T-cell (primary cell): ENCODE measurements around the gene MOBP. TPM values are rescaled to one million over a fixed set of nuclear protein-coding genes. Genes with fewer than 3 reads are reported as not detected.

Experiments used
- ATAC-seq, 4 experiments: fragments of 200-7000 bp in 3 of 4; fragments of 150-1000 bp in 1 of 4; cut with Tn5 transposase; replicated peaks in 1 of 4; 1 replicate in 3 of 4; 2 replicates in 1 of 4; pipeline ENCODE4 v1.10.0; 2021; ENCODE audit warnings: moderate library complexity in 3 of 4, mild to moderate bottlenecking in 2 of 4, moderate number of reproducible peaks in 1 of 4
- CTCF ChIA-PET, 2 donors: fragments of 300-600 bp; sonication (Branson Sonifier 250); formaldehyde crosslinking; loops; one replicate each; lab custom pipeline; 2022; ENCODE audit warnings: antibody characterized with exemption in 2 of 2; lab: Charles Lee
- POLR2A ChIA-PET, 2 donors: fragments of 300-600 bp; sonication (Branson Sonifier 250); formaldehyde crosslinking; loops; one replicate each; lab custom pipeline; 2022; ENCODE audit warnings: antibody characterized with exemption in 2 of 2; lab: Charles Lee
- DNase-seq, 35 experiments: peaks; one replicate each; pipeline versions ENCODE4 v3.0.0 to v3.0.0-alpha.2; 2013 to 2023
- H3K27ac ChIP-seq: one replicate; pipeline ENCODE4 v1.5.1; 2013; ENCODE audit warnings: low read length
- H3K27me3 ChIP-seq, 2 experiments: replicated peaks in 1 of 2; 1 replicate in 1 of 2; 2 replicates in 1 of 2; pipeline versions ENCODE4 v1.6.1 to v1.7.0; 2013; ENCODE audit warnings: low read length in 1 of 2, mixed read lengths in 1 of 2; ENCODE audit not compliant: control insufficient read depth in 2 of 2, insufficient read depth in 2 of 2; ENCODE audit errors: extremely low read depth in 1 of 2
- H3K36me3 ChIP-seq, 2 donors: 1 replicate in 1 of 2; 2 replicates in 1 of 2; pipeline versions ENCODE4 v1.6.1 to v1.7.0; 2013; ENCODE audit warnings: low read length in 1 of 2; ENCODE audit not compliant: control insufficient read depth in 2 of 2, insufficient read depth in 1 of 2; ENCODE audit errors: extremely low read depth in 1 of 2
- H3K4me1 ChIP-seq, 2 experiments: 1 replicate in 1 of 2; 2 replicates in 1 of 2; pipeline versions ENCODE4 v1.6.1 to v1.7.0; 2013; ENCODE audit warnings: low read length in 2 of 2, mixed read lengths in 1 of 2; ENCODE audit not compliant: insufficient read depth in 2 of 2, control insufficient read depth in 1 of 2; ENCODE audit errors: extremely low read depth in 1 of 2
- H3K4me3 ChIP-seq, 2 donors: 1 replicate in 1 of 2; 2 replicates in 1 of 2; pipeline versions ENCODE4 v1.5.1 to v1.7.0; 2013; ENCODE audit warnings: mild to moderate bottlenecking in 2 of 2, low read length in 1 of 2, moderate library complexity in 1 of 2; ENCODE audit not compliant: control insufficient read depth in 1 of 2; ENCODE audit errors: extremely low read depth in 1 of 2
- H3K9me3 ChIP-seq: 2 replicates; pipeline ENCODE4 v1.7.0; 2013
- H3K27ac Mint-ChIP-seq, 2 donors: one replicate each; pipeline ENCODE4 v1.8.0; 2020 to 2021; ENCODE audit warnings: mild to moderate bottlenecking in 2 of 2, mixed read lengths in 2 of 2
- H3K27me3 Mint-ChIP-seq, 2 donors: one replicate each; pipeline ENCODE4 v1.8.0; 2021 to 2022; ENCODE audit warnings: mixed read lengths in 2 of 2
- H3K36me3 Mint-ChIP-seq: one replicate; pipeline ENCODE4 v1.8.0; 2021; ENCODE audit warnings: mixed read lengths
- H3K4me1 Mint-ChIP-seq, 3 donors: one replicate each; pipeline ENCODE4 v1.8.0; 2020 to 2022; ENCODE audit warnings: mixed read lengths in 3 of 3, mild to moderate bottlenecking in 1 of 3
- H3K4me3 Mint-ChIP-seq, 3 donors: one replicate each; pipeline ENCODE4 v1.8.0; 2020 to 2022; ENCODE audit warnings: mild to moderate bottlenecking in 3 of 3, mixed read lengths in 3 of 3, moderate library complexity in 3 of 3
- H3K9me3 Mint-ChIP-seq, 3 donors: one replicate each; pipeline ENCODE4 v1.8.0; 2020 to 2022; ENCODE audit warnings: mixed read lengths in 3 of 3
- WGBS: methylation state at CpG from one replicate; pipeline ENCODE4 v1.1.5; 2013; ENCODE audit warnings: missing lambda C conversion rate; ENCODE audit not compliant: insufficient coverage; 5-methylcytosine and 5-hydroxymethylcytosine counted together
- total RNA-seq, 35 experiments: library from RNA in 6 of 35; stranded (reverse) in 6 of 35; fragments of 120-200 nt in 1 of 35; gene quantifications; one replicate each; pipeline versions ENCODE4 v1.2.1 to v1.2.4 and lab custom pipeline; 2013 to 2026

The MOBP gene
- total RNA-seq, 5 donors from 2014 or later (not counting 1 experiment from before 2014, with no cell fraction given) = 0.20 TPM; not detected in 4

DNA sequence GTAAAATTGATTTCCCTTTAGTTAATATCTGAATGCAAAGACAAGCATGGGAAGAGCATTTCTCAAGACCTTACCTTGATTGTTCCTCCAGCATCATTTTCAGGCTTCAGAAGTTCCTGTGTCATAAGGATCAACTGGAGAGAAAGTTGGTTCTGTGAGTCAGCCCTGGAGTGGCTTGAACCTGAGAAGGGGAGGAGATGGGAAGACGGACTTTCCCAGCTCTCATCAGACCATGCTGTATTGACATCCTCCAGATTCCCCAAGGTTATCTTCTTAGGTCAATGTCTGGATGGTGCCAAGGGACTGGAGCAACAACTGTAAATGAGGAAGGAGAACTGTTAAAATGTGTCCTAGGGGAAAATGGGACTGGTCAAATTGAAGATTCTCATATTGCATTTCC is 40.0 kb upstream of the MOBP start:
- ATAC-seq (no peak), DNase-seq (no peak)
- POLR2A ChIA-PET = no interaction called here
- H3K27me3 ChIP-seq = peaks cover 0 to 19% of the 10 kb centered on the region in 2 experiments
- Mint-ChIP-seq H3K4me1 (no peaks in the 10 kb centered on the region), H3K9me3 (no peaks in the 10 kb centered on the region), H3K4me3 (no peak overlapping the region), H3K27me3 (peaks cover 6 to 14% of the 10 kb centered on the region in 2 donors), H3K27ac (no peak overlapping the region), H3K36me3 (no peaks in the 10 kb centered on the region)
- no peaks in the 10 kb centered on the region for H3K9me3 ChIP-seq
- no peak overlapping the region for H3K27ac ChIP-seq
- no peaks in the 10 kb centered on the region for H3K36me3 ChIP-seq
- CTCF ChIA-PET = no interaction called here
- no peaks in the 10 kb centered on the region for H3K4me1 ChIP-seq
- WGBS = no CpG with 5 or more reads among the region's 1 CpG
- no peak overlapping the region for H3K4me3 ChIP-seq

DNA sequence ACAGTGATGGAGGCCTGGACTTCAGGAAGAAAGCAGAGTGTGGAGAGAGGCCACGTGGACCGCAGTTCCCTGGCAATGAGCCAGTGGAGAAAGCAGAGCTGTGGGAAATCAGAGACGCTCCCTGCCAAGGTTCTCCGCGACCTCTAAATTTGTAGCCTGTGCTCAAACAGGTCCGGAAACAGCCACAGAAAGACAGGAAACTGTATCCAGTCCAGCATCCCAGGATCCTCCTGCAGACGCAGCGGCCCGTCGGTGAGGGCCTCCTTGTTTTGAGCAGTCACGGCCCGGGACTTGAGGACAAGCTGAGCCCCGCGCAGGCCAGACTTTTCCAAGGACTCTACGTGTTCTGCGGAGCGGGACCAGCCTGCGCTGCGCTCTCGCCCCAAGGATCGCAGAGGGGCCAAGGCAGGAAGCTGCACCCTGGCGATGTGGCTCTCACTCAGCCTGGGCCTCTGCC is 38.7 kb upstream of the MOBP start:
- ChIA-PET CTCF (no interaction called here), POLR2A (no interaction called here)

DNA sequence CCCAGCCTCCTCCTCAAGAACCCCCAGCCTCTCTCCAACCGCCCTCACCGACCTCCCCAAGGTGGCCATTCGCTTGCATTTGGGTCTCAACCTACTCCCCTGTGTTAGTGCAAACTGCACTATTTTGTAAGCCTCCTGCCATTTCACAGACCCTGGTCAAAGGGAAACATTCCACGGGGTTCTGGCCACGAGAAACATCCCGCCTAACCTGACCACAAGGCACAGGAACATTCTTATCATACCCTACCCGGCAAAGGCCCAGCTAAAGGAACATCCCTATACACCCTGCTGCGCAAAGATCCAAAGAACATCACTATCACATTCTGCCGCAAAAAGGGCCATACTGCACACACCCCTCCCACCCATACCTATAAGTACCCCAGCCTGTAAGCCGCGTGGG is 38.0 kb upstream of the MOBP start:
- H3K4me3 Mint-ChIP-seq = no peak overlapping the region
- ChIA-PET POLR2A (no interaction called here), CTCF (no interaction called here)
- H3K4me3 ChIP-seq = no peak overlapping the region
- H3K9me3 ChIP-seq = no peaks in the 10 kb centered on the region
- ATAC-seq = no peak
- WGBS = 86% methylated on average over 9 of the region's 11 CpGs
- H3K27ac ChIP-seq = no peak overlapping the region
- H3K27me3 ChIP-seq = peaks cover 0 to 19% of the 10 kb centered on the region in 2 experiments
- H3K27ac Mint-ChIP-seq = no peak overlapping the region
- no peaks in the 10 kb centered on the region for H3K36me3 ChIP-seq
- no peaks in the 10 kb centered on the region for H3K9me3 Mint-ChIP-seq
- no peak for DNase-seq
- no peaks in the 10 kb centered on the region for H3K4me1 ChIP-seq
- H3K4me1 Mint-ChIP-seq = no peaks in the 10 kb centered on the region
- H3K27me3 Mint-ChIP-seq = peaks cover 6 to 14% of the 10 kb centered on the region in 2 donors
- no peaks in the 10 kb centered on the region for H3K36me3 Mint-ChIP-seq

More for the DNA sequence above, 38.7 kb upstream of the MOBP start:
- Histone ChIP-seq H3K4me3 (no peak overlapping the region), H3K27me3 (peaks cover 0 to 19% of the 10 kb centered on the region in 2 experiments), H3K36me3 (no peaks in the 10 kb centered on the region), H3K27ac (no peak overlapping the region), H3K4me1 (no peaks in the 10 kb centered on the region), H3K9me3 (no peaks in the 10 kb centered on the region)
- Mint-ChIP-seq H3K36me3 (no peaks in the 10 kb centered on the region), H3K27ac (no peak overlapping the region), H3K27me3 (peaks cover 6 to 14% of the 10 kb centered on the region in 2 donors), H3K9me3 (no peaks in the 10 kb centered on the region), H3K4me1 (no peaks in the 10 kb centered on the region), H3K4me3 (no peak overlapping the region)
- no peak for ATAC-seq
- no peak for DNase-seq
- WGBS = 69% methylated on average over 22 of the region's 22 CpGs

DNA sequence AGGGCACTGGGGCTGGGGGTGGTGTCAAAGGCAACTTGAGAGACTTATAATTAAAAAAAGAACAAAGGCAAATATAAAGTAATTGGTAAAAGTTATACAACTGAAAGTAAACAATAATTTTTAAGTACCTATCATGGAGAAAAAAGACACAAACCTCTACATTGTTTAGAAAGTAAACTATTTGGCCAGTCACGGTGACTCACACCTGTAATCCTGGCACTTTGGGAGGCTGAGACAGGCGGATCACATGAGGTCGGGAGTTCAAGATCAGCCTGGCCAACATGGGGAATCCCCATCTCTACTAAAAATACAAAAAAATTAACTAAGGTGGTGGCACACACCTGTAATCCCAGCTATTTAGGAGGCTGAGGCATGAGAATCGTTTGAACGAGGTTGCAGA is 35.1 kb upstream of the MOBP start:
- H3K27me3 ChIP-seq = peaks cover 0 to 19% of the 10 kb centered on the region in 2 experiments
- H3K27ac Mint-ChIP-seq = no peak overlapping the region
- ATAC-seq (no peak), DNase-seq (no peak)
- WGBS = 60% methylated on average over 2 of the region's 5 CpGs
- H3K27me3 Mint-ChIP-seq = peaks cover 6 to 14% of the 10 kb centered on the region in 2 donors
- ChIA-PET POLR2A (no interaction called here), CTCF (no interaction called here)
- H3K36me3 Mint-ChIP-seq = no peaks in the 10 kb centered on the region
- H3K36me3 ChIP-seq = no peaks in the 10 kb centered on the region
- no peaks in the 10 kb centered on the region for H3K9me3 Mint-ChIP-seq
- H3K4me3 ChIP-seq = no peak overlapping the region
- no peaks in the 10 kb centered on the region for H3K4me1 ChIP-seq
- H3K4me3 Mint-ChIP-seq = no peak overlapping the region
- no peaks in the 10 kb centered on the region for H3K9me3 ChIP-seq
- H3K4me1 Mint-ChIP-seq = no peaks in the 10 kb centered on the region
- no peak overlapping the region for H3K27ac ChIP-seq

DNA sequence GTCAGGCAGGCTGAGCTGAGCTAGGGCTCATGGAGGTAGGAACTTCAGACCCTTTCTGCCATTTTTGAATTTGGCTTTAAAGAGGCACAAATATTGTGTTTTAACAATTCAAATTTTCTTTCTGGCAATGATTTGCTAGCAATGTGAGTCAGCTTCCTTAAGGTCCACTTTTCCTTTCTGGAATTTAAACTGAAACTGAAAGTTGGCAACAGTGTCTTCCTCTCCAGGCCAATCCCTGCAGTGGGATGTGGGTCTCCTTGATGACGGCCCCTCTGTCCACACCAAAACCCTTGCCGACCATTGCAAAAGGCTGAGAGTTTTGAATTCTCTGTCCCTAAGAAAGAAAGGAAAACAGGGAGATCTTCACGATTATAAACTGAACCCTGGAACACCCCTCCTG is 33.8 kb upstream of the MOBP start:
- Mint-ChIP-seq H3K36me3 (no peaks in the 10 kb centered on the region), H3K4me1 (no peaks in the 10 kb centered on the region), H3K27me3 (peaks cover 6 to 14% of the 10 kb centered on the region in 2 donors), H3K27ac (no peak overlapping the region), H3K4me3 (no peak overlapping the region), H3K9me3 (no peaks in the 10 kb centered on the region)
- no peak overlapping the region for H3K4me3 ChIP-seq
- WGBS = no CpG with 5 or more reads among the region's 3 CpGs
- no peak for DNase-seq
- no peaks in the 10 kb centered on the region for H3K9me3 ChIP-seq
- ATAC-seq = no peak
- peaks cover 0 to 17% of the 10 kb centered on the region in 2 experiments for H3K27me3 ChIP-seq
- H3K27ac ChIP-seq = no peak overlapping the region
- H3K36me3 ChIP-seq = no peaks in the 10 kb centered on the region
- CTCF ChIA-PET = interaction anchor here in 1 of 2 donors (0.5 kb wide), 1 partner anchor 25 kb away, joined by 4 read pairs; no protein-coding TSS in a partner anchor
- no peaks in the 10 kb centered on the region for H3K4me1 ChIP-seq
- POLR2A ChIA-PET = no interaction called here

DNA sequence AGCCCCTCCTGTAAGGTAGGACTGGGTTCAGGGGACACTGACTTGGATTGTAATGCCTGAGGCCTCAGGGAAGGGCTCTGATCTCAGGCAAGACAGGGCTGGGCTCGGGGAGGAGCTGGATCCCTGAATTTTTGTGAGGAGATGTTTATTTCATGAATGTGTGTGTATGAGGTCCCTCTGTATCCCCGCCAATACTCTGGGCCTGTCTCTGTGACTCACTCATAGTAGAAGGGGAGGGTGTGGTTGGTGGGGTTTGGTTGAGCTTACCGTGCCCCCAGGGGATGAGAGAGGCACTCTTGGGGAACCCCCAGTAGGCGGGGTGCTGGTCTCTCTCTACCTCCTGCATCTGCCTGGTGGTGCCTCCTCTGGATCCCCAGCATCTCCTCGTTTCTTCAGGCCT is 32.9 kb upstream of the MOBP start:
- Histone ChIP-seq H3K27ac (no peak overlapping the region), H3K4me3 (no peak overlapping the region), H3K9me3 (no peaks in the 10 kb centered on the region), H3K27me3 (peaks cover 0 to 10% of the 10 kb centered on the region in 2 experiments), H3K36me3 (no peaks in the 10 kb centered on the region), H3K4me1 (no peaks in the 10 kb centered on the region)
- Mint-ChIP-seq H3K9me3 (no peaks in the 10 kb centered on the region), H3K4me1 (no peaks in the 10 kb centered on the region), H3K27ac (no peak overlapping the region), H3K4me3 (no peak overlapping the region), H3K36me3 (no peaks in the 10 kb centered on the region), H3K27me3 (peaks cover 6 to 14% of the 10 kb centered on the region in 2 donors)
- ATAC-seq (no peak), DNase-seq (no peak)
- WGBS = 63% methylated on average over 2 of the region's 5 CpGs
- ChIA-PET CTCF (no interaction called here), POLR2A (no interaction called here)
